RCC 7860 (cell line): ENCODE measurements around the gene PCDHGA12.

Experiments used
- DNase-seq: peaks from one replicate; pipeline ENCODE4 v3.0.0-alpha.2; 2015; ENCODE audit warnings: low spot score
- FAIRE-seq: peaks from 2 replicates; lab custom pipeline; 2012; peaks lifted over from hg19 to GRCh38; lab: Jason Lieb, UNC

Gene PCDHGA12

GRCh38 chr5:141439411-141440141, 9.3 kb downstream of the PCDHGA12 start:
- DNase-seq (no peak), FAIRE-seq (no peak)

GRCh38 chr5:141440341-141440740, 10.0 kb downstream of the PCDHGA12 start:
- FAIRE-seq (no peak), DNase-seq (no peak)

DNA sequence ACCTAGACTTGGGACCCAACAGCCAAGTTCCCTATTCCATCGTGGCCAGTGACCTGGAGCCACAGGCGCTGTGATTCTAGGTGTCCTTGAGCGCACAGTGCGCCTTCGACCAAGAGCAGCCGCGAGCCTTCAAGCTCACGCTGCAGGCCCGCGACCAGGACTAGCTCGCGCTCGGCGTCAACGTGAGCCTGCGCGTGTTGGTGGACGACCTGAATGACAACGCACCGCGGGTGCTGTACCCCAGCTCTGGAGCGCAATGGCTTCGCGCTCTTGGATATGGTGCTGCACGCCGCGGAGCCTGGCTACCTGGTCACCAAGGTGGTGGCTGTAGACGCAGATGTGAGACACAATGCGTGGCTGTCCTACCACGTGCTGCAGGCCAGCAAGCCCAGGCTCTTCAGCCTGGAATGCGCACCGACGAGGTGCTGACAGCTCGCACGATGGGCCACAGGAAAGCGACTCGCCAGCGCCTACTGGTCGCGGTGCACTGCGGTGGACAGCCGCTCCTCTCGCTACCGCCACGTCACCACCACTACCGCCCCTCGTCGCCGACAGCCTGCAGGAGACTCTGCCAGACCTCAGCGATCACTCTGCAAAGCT, 11.4 kb downstream of the PCDHGA12 start:
- DNase-seq, result no peak
- FAIRE-seq, result no peak

- peak; percentile 32 for FAIRE-seq
- DNase-seq, result no peak
These were observed 35.0 kb downstream of the PCDHGA12 start for GRCh38 chr5:141465351-141465750.

- FAIRE-seq, result peak; percentile 88
- peak; percentile 91 for DNase-seq
These were observed 45.4 kb downstream of the PCDHGA12 start, which contains the start of gene PCDHGC3 for GRCh38 chr5:141475625-141476131. Gene PCDHGC3, plus strand, starts transcription at chr5:141475966. Its CDS starts 151 bp downstream, at chr5:141476117.

GRCh38 chr5:141476132-141476911, 46.0 kb downstream of the PCDHGA12 start:
- DNase-seq (peak; percentile 32), FAIRE-seq (no peak)

GRCh38 chr5:141477044-141477575, 46.8 kb downstream of the PCDHGA12 start:
- FAIRE-seq (no peak), DNase-seq (no peak)

DNA sequence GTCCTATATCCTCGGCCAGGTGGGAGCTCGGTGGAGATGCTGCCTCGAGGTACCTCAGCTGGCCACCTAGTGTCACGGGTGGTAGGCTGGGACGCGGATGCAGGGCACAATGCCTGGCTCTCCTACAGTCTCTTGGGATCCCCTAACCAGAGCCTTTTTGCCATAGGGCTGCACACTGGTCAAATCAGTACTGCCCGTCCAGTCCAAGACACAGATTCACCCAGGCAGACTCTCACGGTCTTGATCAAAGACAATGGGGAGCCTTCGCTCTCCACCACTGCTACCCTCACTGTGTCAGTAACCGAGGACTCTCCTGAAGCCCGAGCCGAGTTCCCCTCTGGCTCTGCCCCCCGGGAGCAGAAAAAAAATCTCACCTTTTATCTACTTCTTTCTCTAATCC, 47.5 kb downstream of the PCDHGA12 start:
- DNase-seq (no peak), FAIRE-seq (no peak)

DNA sequence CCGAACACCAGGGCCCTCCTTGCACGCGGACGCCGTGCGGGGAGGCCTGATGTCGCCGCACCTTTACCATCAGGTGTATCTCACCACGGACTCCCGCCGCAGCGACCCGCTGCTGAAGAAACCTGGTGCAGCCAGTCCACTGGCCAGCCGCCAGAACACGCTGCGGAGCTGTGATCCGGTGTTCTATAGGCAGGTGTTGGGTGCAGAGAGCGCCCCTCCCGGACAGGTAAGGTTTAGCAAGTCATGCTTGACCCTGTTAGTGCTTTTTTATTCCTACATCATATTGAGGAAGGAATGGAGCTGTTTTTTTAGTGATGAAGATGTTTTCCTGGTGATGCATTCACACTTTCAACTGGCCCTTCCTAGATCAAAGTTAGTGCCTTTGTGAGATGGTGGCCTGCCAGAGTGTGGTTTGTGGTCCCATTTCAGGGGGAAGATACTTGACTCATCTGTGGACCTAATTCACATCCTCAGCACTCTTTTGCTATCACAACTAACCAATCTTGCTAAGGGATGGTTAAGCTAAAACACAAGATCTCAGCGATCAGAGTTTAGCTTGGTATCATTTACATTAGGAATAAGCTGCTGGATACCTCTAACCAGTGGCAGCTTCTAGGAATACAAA, 48.1 kb downstream of the PCDHGA12 start:
- DNase-seq, result no peak
- no peak for FAIRE-seq

DNA sequence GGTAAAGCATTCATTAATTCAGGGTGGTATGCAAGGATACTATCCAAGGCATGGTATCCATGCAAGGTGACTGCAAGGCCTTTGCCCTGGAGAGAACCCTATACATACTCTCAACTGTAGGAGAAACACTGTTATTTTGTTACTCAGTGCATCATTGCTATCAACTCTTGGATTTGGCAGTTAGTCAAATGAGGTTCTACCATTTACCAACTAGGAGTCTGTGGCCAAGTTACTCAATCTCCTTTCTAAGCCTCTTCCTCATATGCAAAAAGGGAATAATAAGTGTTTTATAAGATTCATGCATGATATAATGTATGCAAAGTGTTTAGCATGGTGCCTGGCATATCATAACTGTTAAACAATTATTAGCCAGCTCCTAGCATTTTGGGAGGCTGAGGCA, 49.5 kb downstream of the PCDHGA12 start:
- FAIRE-seq (no peak), DNase-seq (no peak)
